Peyer's patch (tissue), 4 donors: ENCODE data around the gene OLFML2A. TPM values are rescaled to one million over a fixed set of nuclear protein-coding genes. Genes with fewer than 3 reads are reported as not detected.

Experiments used
- DNase-seq, 3 donors: peaks; one replicate each; pipeline ENCODE4 v3.0.0-alpha.2; 2017 to 2019
- H3K27ac ChIP-seq, 4 donors: fragments of 200-600 bp; sonication (generic); one replicate each; pipeline ENCODE4 v1.5.1; 2016 to 2019
- H3K27me3 ChIP-seq, 2 donors: fragments of 200-600 bp; sonication (generic); one replicate each; pipeline ENCODE4 v1.5.1; 2019
- H3K36me3 ChIP-seq, 3 donors: fragments of 200-600 bp; sonication (generic); one replicate each; pipeline ENCODE4 v1.5.1; 2016 to 2019
- H3K4me1 ChIP-seq, 4 donors: fragments of 200-600 bp; sonication (generic); one replicate each; pipeline ENCODE4 v1.5.1; 2016 to 2019
- H3K4me3 ChIP-seq, 4 donors: fragments of 200-600 bp; sonication (generic); 1 replicate in 3 of 4; 2 replicates in 1 of 4; pipeline ENCODE4 v1.5.1; 2016 to 2019; ENCODE audit warnings: mild to moderate bottlenecking in 1 of 4
- H3K9me3 ChIP-seq, 4 donors: fragments of 200-600 bp; sonication (generic); one replicate each; pipeline ENCODE4 v1.5.1; 2016 to 2019; ENCODE audit warnings: mild to moderate bottlenecking in 1 of 4
- CTCF ChIP-seq, 6 experiments: fragments of 450-650 bp in 4 of 6; fragments of 200-600 bp in 2 of 6; sonication (generic) in 1 of 6; IDR thresholded peaks; one replicate each; pipeline ENCODE4 v1.5.1; 2017 to 2019; ENCODE audit warnings: antibody characterized with exemption in 6 of 6, mild to moderate bottlenecking in 3 of 6, moderate library complexity in 1 of 6
- POLR2A ChIP-seq, 2 donors: fragments of 450-650 bp; IDR thresholded peaks; one replicate each; pipeline ENCODE4 v1.5.1; 2017; ENCODE audit warnings: antibody characterized with exemption in 2 of 2, mild to moderate bottlenecking in 2 of 2, moderate library complexity in 2 of 2
- total RNA-seq, 4 donors: library from RNA; depleted of rRNA; stranded (reverse); fragments of >200 nt; gene quantifications; one replicate each; pipeline ENCODE4 v1.1.0, GENCODE V29; 2016

OLFML2A gene
- total RNA-seq, 4 donors from 2014 or later: 0.88 to 10.0 (median 8.7) TPM

DNA sequence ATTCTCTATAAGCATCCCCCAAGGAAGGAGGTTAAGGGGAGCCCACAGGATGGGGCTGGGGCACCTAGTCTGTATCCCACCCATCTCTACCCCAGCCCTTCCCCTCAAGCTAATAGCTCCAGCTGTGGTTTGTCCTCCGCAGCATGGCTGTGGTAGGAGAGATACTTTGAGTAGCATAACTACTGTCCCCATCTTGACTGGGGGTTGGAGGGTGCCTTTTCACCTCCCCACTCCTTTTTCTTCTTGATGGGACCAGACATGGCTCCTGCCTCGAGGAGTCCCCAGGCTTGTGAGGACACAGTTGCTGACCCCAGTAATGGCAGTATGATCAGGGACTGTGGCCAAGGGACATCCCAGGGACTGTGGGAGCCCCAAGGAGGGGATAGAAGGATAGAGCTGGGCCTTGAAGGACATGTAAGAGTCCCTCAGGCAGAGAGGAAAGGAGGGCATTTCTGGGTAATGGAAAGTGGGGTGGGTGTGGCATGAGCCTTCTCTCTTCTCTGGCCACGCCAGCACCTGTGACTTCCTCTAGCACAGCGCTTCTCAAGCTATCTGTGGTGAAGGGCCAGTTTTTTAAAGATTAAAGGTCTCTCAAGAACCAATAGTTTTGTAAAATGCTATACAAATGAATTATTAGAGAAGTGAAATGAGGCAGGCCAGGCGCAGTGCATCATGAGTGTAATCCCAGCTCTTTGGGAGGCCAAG, 14.0 kb downstream of the OLFML2A start:
- TF ChIP-seq POLR2A (IDR thresholded peaks at IDR 0.05): no peak
- TF ChIP-seq CTCF (IDR thresholded peaks at IDR 0.05): no peak
- Histone ChIP-seq H3K4me3 (no peak overlapping the region), H3K4me1 (no peaks in the 10 kb centered on the region), H3K27ac (no peak overlapping the region), H3K27me3 (no peaks in the 10 kb centered on the region), H3K36me3 (no peaks in the 10 kb centered on the region), H3K9me3 (no peaks in the 10 kb centered on the region)
- peak in 1 of 3 donors; percentile 10 for DNase-seq

- TF ChIP-seq CTCF (IDR thresholded peaks at IDR 0.05) (no peak), POLR2A (IDR thresholded peaks at IDR 0.05) (no peak)
- no peaks in the 10 kb centered on the region for H3K27me3 ChIP-seq
- no peaks in the 10 kb centered on the region for H3K9me3 ChIP-seq
- peaks cover 0 to 2% (median 0%) of the 10 kb centered on the region in 4 donors for H3K4me1 ChIP-seq
- no peaks in the 10 kb centered on the region for H3K36me3 ChIP-seq
- peak in 1 of 3 donors; percentile 29 for DNase-seq
- H3K4me3 ChIP-seq: no peak overlapping the region
- no peak overlapping the region for H3K27ac ChIP-seq
These were observed 15.5 kb downstream of the OLFML2A start for GRCh38 chr9:124792257-124793014.

- no peaks in the 10 kb centered on the region for H3K27me3 ChIP-seq
- no peak overlapping the region for H3K4me3 ChIP-seq
- H3K27ac ChIP-seq: no peak overlapping the region
- no peak for DNase-seq
- TF ChIP-seq POLR2A (IDR thresholded peaks at IDR 0.05): no peak
- TF ChIP-seq CTCF (IDR thresholded peaks at IDR 0.05): no peak
- H3K9me3 ChIP-seq: no peaks in the 10 kb centered on the region
- peaks cover 0 to 7% (median 0%) of the 10 kb centered on the region in 4 donors for H3K4me1 ChIP-seq
- H3K36me3 ChIP-seq: no peaks in the 10 kb centered on the region
These were observed 16.1 kb downstream of the OLFML2A start for GRCh38 chr9:124793015-124793541.

- Histone ChIP-seq H3K4me1 (peaks cover 0 to 7% (median 0%) of the 10 kb centered on the region in 4 donors), H3K27ac (no peak overlapping the region), H3K9me3 (no peaks in the 10 kb centered on the region), H3K36me3 (no peaks in the 10 kb centered on the region), H3K27me3 (no peaks in the 10 kb centered on the region), H3K4me3 (no peak overlapping the region)
- no peak for TF ChIP-seq POLR2A (IDR thresholded peaks at IDR 0.05)
- TF ChIP-seq CTCF (IDR thresholded peaks at IDR 0.05): peak in 3 of 6 experiments; percentile 39 to 57 (median 44)
- no peak for DNase-seq
These were observed 18.1 kb downstream of the OLFML2A start for GRCh38 chr9:124794902-124795491.

DNA sequence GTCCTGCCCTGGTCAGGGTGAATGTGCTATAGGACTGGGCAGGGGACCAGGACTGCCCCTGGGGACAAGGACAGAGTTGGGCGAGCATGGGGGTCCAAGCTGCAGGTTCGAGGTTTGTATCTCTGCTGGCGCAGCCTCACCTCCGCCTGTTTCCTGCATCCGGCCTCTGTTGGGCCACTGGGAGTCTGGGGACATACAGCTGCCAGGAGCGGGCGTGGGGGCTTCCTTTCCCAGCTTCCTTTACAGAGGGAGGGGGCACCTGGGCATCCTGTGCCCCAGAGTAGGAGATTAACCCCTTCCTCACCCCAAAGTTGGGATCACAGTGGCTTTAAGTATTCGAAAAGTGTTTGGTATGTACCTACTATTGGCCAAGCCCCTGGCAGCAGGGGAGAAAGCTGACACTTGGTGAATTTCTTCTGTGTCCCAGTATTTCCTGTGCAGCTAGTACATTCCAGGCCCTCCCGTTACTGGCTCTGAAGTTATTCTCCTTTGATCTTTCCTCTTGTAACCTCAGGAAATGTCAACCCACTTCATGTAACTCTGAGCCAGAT, 19.0 kb downstream of the OLFML2A start:
- Histone ChIP-seq H3K27me3 (no peaks in the 10 kb centered on the region), H3K9me3 (no peaks in the 10 kb centered on the region), H3K4me1 (peaks cover 0 to 7% (median 0%) of the 10 kb centered on the region in 4 donors), H3K27ac (peak overlapping the region in 1 of 4 donors; percentile 26), H3K4me3 (no peak overlapping the region), H3K36me3 (no peaks in the 10 kb centered on the region)
- DNase-seq: no peak
- TF ChIP-seq POLR2A (IDR thresholded peaks at IDR 0.05) (no peak), CTCF (IDR thresholded peaks at IDR 0.05) (no peak)
